Lung (tissue), 12 donors: ENCODE data around the gene TMEM253. TPM values are rescaled to one million over a fixed set of nuclear protein-coding genes. Genes with fewer than 3 reads are reported as not detected.

Experiments
- ATAC-seq: fragments of 200-7000 bp; cut with Tn5 transposase; one replicate; pipeline ENCODE4 v1.9.1; 2020; ENCODE audit warnings: moderate number of reproducible peaks; ENCODE audit not compliant: insufficient read depth, low FRiP score
- DNase-seq, 3 donors: peaks; one replicate each; pipeline ENCODE4 v3.0.0-alpha.2; 2013 to 2017
- H3K27ac ChIP-seq, 2 donors: one replicate each; pipeline ENCODE4 v1.5.1; 2013; ENCODE audit warnings: mild to moderate bottlenecking in 2 of 2, moderate library complexity in 2 of 2, control low read depth in 1 of 2, inconsistent platforms in 1 of 2, low read depth in 1 of 2, low read length in 1 of 2
- H3K27me3 ChIP-seq, 3 donors: one replicate each; pipeline ENCODE4 v1.5.1; 2013; ENCODE audit warnings: low read length in 2 of 3; ENCODE audit not compliant: control insufficient read depth in 3 of 3, insufficient read depth in 3 of 3
- H3K36me3 ChIP-seq, 4 donors: one replicate each; pipeline ENCODE4 v1.5.1; 2013; ENCODE audit warnings: low read length in 4 of 4, mild to moderate bottlenecking in 1 of 4, moderate library complexity in 1 of 4; ENCODE audit not compliant: control insufficient read depth in 4 of 4, insufficient read depth in 4 of 4
- H3K4me1 ChIP-seq, 5 donors: one replicate each; pipeline ENCODE4 v1.5.1; 2013; ENCODE audit warnings: low read length in 5 of 5, mild to moderate bottlenecking in 2 of 5, moderate library complexity in 1 of 5; ENCODE audit not compliant: control insufficient read depth in 5 of 5, insufficient read depth in 5 of 5
- H3K4me3 ChIP-seq: one replicate; pipeline ENCODE4 v1.5.1; 2013; ENCODE audit warnings: mild to moderate bottlenecking, control low read depth, moderate library complexity
- H3K9ac ChIP-seq, 2 donors: one replicate each; pipeline ENCODE4 v1.5.1; 2013; ENCODE audit warnings: low read length in 2 of 2, control low read depth in 1 of 2; ENCODE audit not compliant: insufficient read depth in 1 of 2
- H3K9me3 ChIP-seq, 4 donors: one replicate each; pipeline ENCODE4 v1.5.1; 2013; ENCODE audit warnings: low read length in 3 of 4, mild to moderate bottlenecking in 1 of 4, moderate library complexity in 1 of 4; ENCODE audit not compliant: control insufficient read depth in 4 of 4, insufficient read depth in 3 of 4
- WGBS, 2 donors: extraction: QIAGEN DNeasy Blood & Tissue Kit; methylation state at CpG; one replicate each; pipeline ENCODE4 v1.1.7; 2013; 5-methylcytosine and 5-hydroxymethylcytosine counted together
- polyA plus RNA-seq, 2 donors: library from polyadenylated mRNA; stranded (reverse); fragments of 200-250 nt; gene quantifications; one replicate each; pipeline ENCODE4 v1.2.1, GENCODE V29; 2013
- total RNA-seq, 2 donors: library from RNA; depleted of rRNA in 1 of 2; stranded (reverse); fragments of >200 nt in 1 of 2; gene quantifications; one replicate each; pipeline ENCODE4 v1.2.1, GENCODE V29; 2014 to 2021
- TF ChIP-seq, protein P1 (sequence below): IDR thresholded peaks from 2 replicates; pipeline ENCODE4 v1.5.1; 2012; ENCODE audit warnings: mild to moderate bottlenecking; ENCODE audit errors: control extremely low read depth, extremely low read depth
- donor health status: control.
- donor health status: control.
- donor health status: Bipolar disorder and iron deficiency.
- donor health status: healthy.
- donor health status: DM: yes; HTN: yes; CAD: no.

TMEM253 gene
- total and polyA plus RNA-seq, 4 donors = 0.20 to 0.52 (median 0.34) TPM

GRCh38 chr14:21086908-21087293 lies 14.0 kb upstream of the TMEM253 start:
- Histone ChIP-seq H3K4me3 (no peak overlapping the region), H3K27me3 (no peaks in the 10 kb centered on the region), H3K36me3 (peaks cover 17 to 60% (median 45%) of the 10 kb centered on the region in 4 donors), H3K9me3 (no peaks in the 10 kb centered on the region), H3K27ac (peak overlapping the region in 1 of 2 donors; percentile 54), H3K9ac (peak overlapping the region in 1 of 2 donors; percentile 3), H3K4me1 (no peaks in the 10 kb centered on the region)
- 88 to 91% methylated on average over 4 of the region's 4 CpGs for WGBS, 2 donors
- ATAC-seq (no peak), DNase-seq (no peak)
- TF ChIP-seq, protein P1, sequence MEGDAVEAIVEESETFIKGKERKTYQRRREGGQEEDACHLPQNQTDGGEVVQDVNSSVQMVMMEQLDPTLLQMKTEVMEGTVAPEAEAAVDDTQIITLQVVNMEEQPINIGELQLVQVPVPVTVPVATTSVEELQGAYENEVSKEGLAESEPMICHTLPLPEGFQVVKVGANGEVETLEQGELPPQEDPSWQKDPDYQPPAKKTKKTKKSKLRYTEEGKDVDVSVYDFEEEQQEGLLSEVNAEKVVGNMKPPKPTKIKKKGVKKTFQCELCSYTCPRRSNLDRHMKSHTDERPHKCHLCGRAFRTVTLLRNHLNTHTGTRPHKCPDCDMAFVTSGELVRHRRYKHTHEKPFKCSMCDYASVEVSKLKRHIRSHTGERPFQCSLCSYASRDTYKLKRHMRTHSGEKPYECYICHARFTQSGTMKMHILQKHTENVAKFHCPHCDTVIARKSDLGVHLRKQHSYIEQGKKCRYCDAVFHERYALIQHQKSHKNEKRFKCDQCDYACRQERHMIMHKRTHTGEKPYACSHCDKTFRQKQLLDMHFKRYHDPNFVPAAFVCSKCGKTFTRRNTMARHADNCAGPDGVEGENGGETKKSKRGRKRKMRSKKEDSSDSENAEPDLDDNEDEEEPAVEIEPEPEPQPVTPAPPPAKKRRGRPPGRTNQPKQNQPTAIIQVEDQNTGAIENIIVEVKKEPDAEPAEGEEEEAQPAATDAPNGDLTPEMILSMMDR = no peak

DNA sequence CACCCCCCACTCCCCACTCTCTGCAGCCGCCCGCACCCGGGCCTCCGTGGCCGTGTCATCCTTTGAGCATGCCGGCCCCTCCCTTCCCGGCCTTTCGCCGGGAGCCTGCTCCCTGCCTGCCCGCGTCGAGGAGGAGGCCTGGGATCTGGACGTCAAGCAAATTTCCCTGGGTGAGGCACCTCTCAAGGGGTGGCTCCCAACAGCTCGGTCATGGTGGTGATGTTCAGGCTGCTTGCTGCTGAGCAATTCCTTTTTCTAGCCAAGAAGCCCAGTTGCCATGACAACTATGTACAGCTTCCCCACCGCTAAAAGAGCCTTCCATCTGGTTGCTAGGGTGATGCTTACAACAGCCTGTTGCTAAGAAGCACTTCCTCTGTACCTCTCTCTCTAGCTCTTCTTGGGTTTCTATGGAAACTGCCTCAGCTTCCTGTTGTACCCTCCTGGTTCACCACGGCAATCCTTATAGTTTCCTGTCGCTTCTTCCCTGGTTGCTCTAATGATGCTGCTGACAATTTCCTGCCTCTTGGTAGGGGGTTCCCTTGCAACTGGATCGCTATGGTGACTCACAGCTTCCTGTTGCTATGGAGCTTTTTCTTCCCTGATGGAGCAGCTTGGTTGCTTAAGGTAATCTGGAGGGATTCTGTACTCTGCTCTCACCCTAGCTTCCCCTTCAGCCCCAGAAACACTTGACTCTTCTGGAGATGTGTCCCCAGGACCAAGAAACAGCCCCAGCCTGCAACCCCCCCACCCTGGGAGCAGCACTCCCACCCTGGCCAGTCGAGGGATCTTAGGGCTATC lies 13.4 kb upstream of the TMEM253 start:
- H3K4me1 ChIP-seq = no peaks in the 10 kb centered on the region
- peak; percentile 20 for ATAC-seq
- peak; percentile 60 to 71 (median 68) for DNase-seq
- H3K36me3 ChIP-seq = peaks cover 15 to 54% (median 41%) of the 10 kb centered on the region in 4 donors
- no peaks in the 10 kb centered on the region for H3K27me3 ChIP-seq
- 50 to 63% methylated on average over 19 of the region's 19 CpGs for WGBS, 2 donors
- peak overlapping the region in 1 of 2 donors; percentile 54 for H3K27ac ChIP-seq
- H3K9me3 ChIP-seq = peaks cover 0 to 2% (median 0%) of the 10 kb centered on the region in 4 donors
- H3K9ac ChIP-seq = no peak overlapping the region
- H3K4me3 ChIP-seq = no peak overlapping the region
- TF ChIP-seq, protein P1 = no peak

DNA sequence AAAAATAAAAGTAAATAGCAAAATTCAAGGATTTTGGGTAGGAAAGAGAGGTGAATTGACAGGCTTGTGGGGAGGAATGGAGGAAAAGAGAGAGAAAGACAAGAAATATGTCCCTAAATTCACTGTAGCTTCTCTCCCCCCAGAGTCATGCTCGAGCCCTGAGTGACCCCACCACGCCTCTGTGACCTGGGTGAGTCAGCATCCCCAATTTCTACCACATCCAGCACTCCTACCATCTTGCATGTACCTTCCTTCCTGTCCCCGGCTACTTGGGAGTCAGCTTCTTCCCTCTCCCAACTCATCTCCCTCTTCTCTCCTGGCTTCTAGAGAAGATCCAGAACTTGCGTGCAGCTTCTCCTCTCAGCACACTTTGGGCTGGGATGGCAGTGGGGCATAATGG lies 12.2 kb upstream of the TMEM253 start:
- ATAC-seq (no peak), DNase-seq (no peak)
- Histone ChIP-seq H3K27me3 (no peaks in the 10 kb centered on the region), H3K36me3 (peaks cover 14 to 48% (median 39%) of the 10 kb centered on the region in 4 donors), H3K9ac (no peak overlapping the region), H3K27ac (no peak overlapping the region), H3K4me1 (peaks cover 0 to 1% (median 0%) of the 10 kb centered on the region in 5 donors), H3K4me3 (no peak overlapping the region), H3K9me3 (peaks cover 0 to 2% (median 0%) of the 10 kb centered on the region in 4 donors)
- 78 to 82% methylated on average over 4 of the region's 4 CpGs for WGBS, 2 donors
- TF ChIP-seq, protein P1 = no peak
